ENCODE results near the gene TBX4.

Gene TBX4

GRCh38 chr17:61488878-61489718 lies 36.9 kb downstream of the TBX4 start:
- no peaks in the 10 kb centered on the region for H3K9me3 ChIP-seq (ENCODE audit: insufficient read depth, low read depth, low read length)
- no peaks in the 10 kb centered on the region for H3K9me2 ChIP-seq (replicated peaks; ENCODE audit: low read depth, low read length)
- no peak overlapping the region for H3K4me3 ChIP-seq (ENCODE audit: low read length, poor library complexity, severe bottlenecking)
- no peak overlapping the region for H3K4me2 ChIP-seq (ENCODE audit: low read depth, low read length, poor library complexity, severe bottlenecking)
- H3K27me3 ChIP-seq (ENCODE audit: insufficient read depth, low read length, poor library complexity, severe bottlenecking), result no peaks in the 10 kb centered on the region
- no peak overlapping the region for H2AFZ ChIP-seq (ENCODE audit: low read length)
- H4K20me1 ChIP-seq (ENCODE audit: insufficient read depth, low read length, poor library complexity, severe bottlenecking), result no peaks in the 10 kb centered on the region
- TF ChIP-seq CTCF (conservative IDR thresholded peaks at IDR 0.05; ENCODE audit: low read length) (no peak), EZH2phosphoT487 (IDR thresholded peaks at IDR 0.05; ENCODE audit: borderline replicate concordance) (no peak)
- peaks cover 13% of the 10 kb centered on the region for H3K4me1 ChIP-seq (ENCODE audit: insufficient read depth, low read length, poor library complexity, severe bottlenecking)
- no peaks in the 10 kb centered on the region for H3K36me3 ChIP-seq (ENCODE audit: insufficient read depth, low read length)
- no peaks in the 10 kb centered on the region for H3K79me2 ChIP-seq (ENCODE audit: insufficient read depth, low read length)
- H3K9ac ChIP-seq (ENCODE audit: low read depth, low read length, poor library complexity, severe bottlenecking), result no peak overlapping the region
- H3F3A ChIP-seq (ENCODE audit: low read depth), result no peaks in the 10 kb centered on the region

GRCh38 chr17:61489719-61490490 lies 37.7 kb downstream of the TBX4 start:
- H3F3A ChIP-seq (ENCODE audit: low read depth), result no peaks in the 10 kb centered on the region
- H2AFZ ChIP-seq (ENCODE audit: low read length), result no peak overlapping the region
- H3K9ac ChIP-seq (ENCODE audit: low read depth, low read length, poor library complexity, severe bottlenecking), result no peak overlapping the region
- no peak overlapping the region for H3K4me2 ChIP-seq (ENCODE audit: low read depth, low read length, poor library complexity, severe bottlenecking)
- no peak overlapping the region for H3K4me3 ChIP-seq (ENCODE audit: low read length, poor library complexity, severe bottlenecking)
- H3K79me2 ChIP-seq (ENCODE audit: insufficient read depth, low read length), result no peaks in the 10 kb centered on the region
- no peaks in the 10 kb centered on the region for H3K36me3 ChIP-seq (ENCODE audit: insufficient read depth, low read length)
- H3K27me3 ChIP-seq (ENCODE audit: insufficient read depth, low read length, poor library complexity, severe bottlenecking), result no peaks in the 10 kb centered on the region
- no peaks in the 10 kb centered on the region for H4K20me1 ChIP-seq (ENCODE audit: insufficient read depth, low read length, poor library complexity, severe bottlenecking)
- H3K9me3 ChIP-seq (ENCODE audit: insufficient read depth, low read depth, low read length), result no peaks in the 10 kb centered on the region
- no peaks in the 10 kb centered on the region for H3K9me2 ChIP-seq (replicated peaks; ENCODE audit: low read depth, low read length)
- TF ChIP-seq EZH2phosphoT487 (IDR thresholded peaks at IDR 0.05; ENCODE audit: borderline replicate concordance) (no peak), CTCF (conservative IDR thresholded peaks at IDR 0.05; ENCODE audit: low read length) (no peak)
- peaks cover 13% of the 10 kb centered on the region for H3K4me1 ChIP-seq (ENCODE audit: insufficient read depth, low read length, poor library complexity, severe bottlenecking)

- no peak overlapping the region for H3K9ac ChIP-seq (ENCODE audit: low read depth, low read length, poor library complexity, severe bottlenecking)
- H3K9me2 ChIP-seq (replicated peaks; ENCODE audit: low read depth, low read length), result no peaks in the 10 kb centered on the region
- no peaks in the 10 kb centered on the region for H3F3A ChIP-seq (ENCODE audit: low read depth)
- H3K4me2 ChIP-seq (ENCODE audit: low read depth, low read length, poor library complexity, severe bottlenecking), result no peak overlapping the region
- no peak overlapping the region for H3K4me3 ChIP-seq (ENCODE audit: low read length, poor library complexity, severe bottlenecking)
- no peaks in the 10 kb centered on the region for H4K20me1 ChIP-seq (ENCODE audit: insufficient read depth, low read length, poor library complexity, severe bottlenecking)
- TF ChIP-seq CTCF (conservative IDR thresholded peaks at IDR 0.05; ENCODE audit: low read length) (no peak), EZH2phosphoT487 (IDR thresholded peaks at IDR 0.05; ENCODE audit: borderline replicate concordance) (no peak)
- H3K4me1 ChIP-seq (ENCODE audit: insufficient read depth, low read length, poor library complexity, severe bottlenecking), result peaks cover 13% of the 10 kb centered on the region
- H2AFZ ChIP-seq (ENCODE audit: low read length), result no peak overlapping the region
- H3K9me3 ChIP-seq (ENCODE audit: insufficient read depth, low read depth, low read length), result no peaks in the 10 kb centered on the region
- no peaks in the 10 kb centered on the region for H3K79me2 ChIP-seq (ENCODE audit: insufficient read depth, low read length)
- no peaks in the 10 kb centered on the region for H3K27me3 ChIP-seq (ENCODE audit: insufficient read depth, low read length, poor library complexity, severe bottlenecking)
- H3K36me3 ChIP-seq (ENCODE audit: insufficient read depth, low read length), result no peaks in the 10 kb centered on the region
Measured at GRCh38 chr17:61490540-61490975, 38.3 kb downstream of the TBX4 start.
